HG03354 (cell line): Measurements from ENCODE around the gene MYMK.
A peak's percentile ranks its signal among the peaks of the same experiment; 100 is the strongest.

ENCODE experiments used
- ATAC-seq: cut with Tn5 transposase; IDR thresholded peaks from one replicate; pipeline ENCODE4 v1.9.1; 2021; ENCODE audit warnings: mild to moderate bottlenecking; ENCODE audit not compliant: unreplicated experiment, poor library complexity, severe bottlenecking

MYMK gene

DNA sequence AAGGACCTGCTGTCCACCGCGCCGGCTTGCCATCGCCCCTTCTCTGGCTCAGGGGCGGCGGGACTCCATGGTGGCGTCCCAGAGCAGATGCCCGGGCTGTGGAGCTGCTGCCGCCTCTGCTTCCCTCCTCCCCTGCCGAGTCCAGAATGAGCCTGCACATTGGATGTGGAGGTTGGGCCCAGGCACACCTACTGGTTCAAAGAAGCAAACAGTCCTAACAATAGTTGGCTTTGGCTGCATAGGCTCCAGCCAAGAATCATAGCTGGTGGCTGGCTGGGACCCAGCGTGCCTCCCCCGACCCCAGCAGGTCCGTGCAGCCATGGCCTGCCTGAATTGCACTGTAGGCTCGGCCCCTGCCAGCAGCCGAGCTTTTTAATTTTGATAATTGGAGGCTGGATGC lies 35.6 kb upstream of the MYMK start:
- ATAC-seq: no peak

GRCh38 chr9:133558191-133559126 lies 33.7 kb upstream of the MYMK start:
- peak; percentile 58 for ATAC-seq

GRCh38 chr9:133557581-133557980 lies 32.8 kb upstream of the MYMK start:
- ATAC-seq: no peak

- no peak for ATAC-seq
Measured at GRCh38 chr9:133556354-133556753, 31.6 kb upstream of the MYMK start.

DNA sequence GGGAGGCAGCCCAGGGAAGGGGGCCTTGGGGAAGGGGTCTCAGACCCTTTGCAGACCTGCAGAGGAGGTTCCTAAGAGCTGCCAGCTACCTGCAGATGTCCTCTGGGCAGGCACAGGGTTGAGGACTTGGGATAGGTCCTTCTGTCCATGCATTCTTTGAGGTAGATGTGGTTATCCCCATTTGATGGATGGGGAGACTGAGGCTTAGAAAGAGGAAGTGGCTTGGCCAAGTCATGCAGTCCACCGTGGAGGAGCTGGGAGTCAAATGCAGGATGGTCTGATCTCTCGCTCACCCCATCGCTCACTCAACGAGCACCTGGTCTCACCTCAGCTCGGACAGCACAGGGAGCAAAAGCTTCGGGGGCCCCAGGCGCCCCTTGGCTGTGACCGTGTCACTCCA lies 30.0 kb upstream of the MYMK start:
- no peak for ATAC-seq

- no peak for ATAC-seq
Measured at GRCh38 chr9:133553973-133554713, 29.4 kb upstream of the MYMK start.

DNA sequence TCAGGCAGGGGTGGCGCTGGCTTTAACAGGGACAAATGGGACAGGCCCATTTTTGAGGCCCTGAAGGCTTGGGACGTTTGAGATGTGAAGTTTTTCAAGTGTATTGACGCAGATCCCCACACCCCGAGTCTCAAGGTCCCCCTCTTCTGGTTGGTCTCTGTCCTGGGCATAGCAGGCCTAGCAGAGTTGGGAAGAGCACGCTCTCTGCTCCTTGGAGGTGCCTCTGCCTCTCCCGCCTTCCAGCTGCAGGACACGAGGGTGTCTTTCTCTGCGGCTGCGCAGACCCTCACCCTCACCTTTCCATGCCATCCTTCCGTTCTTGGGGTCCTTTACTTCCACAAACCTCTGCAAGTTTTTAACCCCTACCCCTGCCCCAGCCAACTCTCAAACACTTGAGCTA lies 28.4 kb upstream of the MYMK start:
- ATAC-seq: no peak

- ATAC-seq: no peak
Measured at GRCh38 chr9:133552236-133552635, 27.5 kb upstream of the MYMK start.

DNA sequence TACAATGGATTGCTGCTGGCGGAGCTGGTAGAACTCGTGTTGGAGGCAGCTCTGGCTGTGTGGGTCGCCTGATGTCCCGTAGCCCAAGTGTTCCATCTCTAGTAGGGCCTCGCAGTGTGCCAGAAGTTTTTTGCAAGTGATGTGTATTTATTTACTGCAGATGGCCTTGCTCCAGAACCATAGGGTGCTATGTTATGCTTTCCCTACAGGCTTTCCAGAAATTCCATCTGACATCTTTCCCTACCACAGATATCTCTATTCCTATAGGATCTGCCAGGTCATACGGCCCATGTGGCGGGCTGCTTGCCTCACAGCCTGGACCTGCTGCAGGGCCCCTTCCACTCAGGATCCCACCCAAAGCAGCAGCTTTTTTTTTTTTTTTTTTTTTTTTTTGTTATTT lies 26.7 kb upstream of the MYMK start:
- ATAC-seq: no peak

DNA sequence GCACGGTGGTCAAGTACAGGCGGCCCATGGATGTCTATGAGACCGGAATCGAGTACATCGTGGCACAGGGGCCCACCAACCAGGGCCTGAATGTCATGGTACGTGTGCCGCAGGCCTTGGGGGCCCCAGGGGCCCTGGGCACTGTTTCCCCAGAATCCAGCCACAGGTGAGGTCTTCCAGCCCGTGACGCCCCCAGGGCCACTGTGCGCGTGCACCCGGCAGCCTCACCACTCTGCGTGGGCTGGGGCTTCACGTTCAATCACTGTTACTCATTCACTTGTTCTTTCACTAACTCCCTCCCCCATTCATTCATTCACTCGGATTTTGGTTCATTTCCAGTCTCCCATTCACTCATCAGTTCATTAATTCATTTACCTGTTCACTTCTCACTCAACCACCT lies 22.4 kb upstream of the MYMK start:
- ATAC-seq: no peak

DNA sequence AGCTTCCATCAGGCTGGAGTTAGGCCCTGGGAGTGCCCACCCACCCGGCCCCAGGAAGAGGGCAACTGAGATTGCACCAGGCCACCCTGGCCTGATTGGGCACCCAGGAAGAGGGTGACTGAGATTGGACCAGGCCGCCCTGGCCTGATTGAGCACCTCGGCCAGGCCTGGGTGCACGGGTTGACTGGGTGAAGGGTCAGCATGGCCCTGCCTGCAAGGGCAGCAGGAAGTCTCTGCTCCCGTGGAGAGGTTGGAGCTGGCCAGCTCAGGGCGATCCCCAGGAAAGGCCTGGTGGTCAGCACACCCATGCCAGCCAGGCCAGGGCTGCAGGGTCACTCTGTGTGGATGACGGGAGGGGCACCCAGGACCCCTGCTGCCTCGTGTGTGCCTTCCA lies 21.5 kb upstream of the MYMK start:
- ATAC-seq: no peak

- no peak for ATAC-seq
Measured at GRCh38 chr9:133545494-133546286, 20.9 kb upstream of the MYMK start.

GRCh38 chr9:133543772-133544467 lies 19.2 kb upstream of the MYMK start:
- ATAC-seq: no peak

GRCh38 chr9:133542002-133542401 lies 17.2 kb upstream of the MYMK start:
- ATAC-seq: no peak

DNA sequence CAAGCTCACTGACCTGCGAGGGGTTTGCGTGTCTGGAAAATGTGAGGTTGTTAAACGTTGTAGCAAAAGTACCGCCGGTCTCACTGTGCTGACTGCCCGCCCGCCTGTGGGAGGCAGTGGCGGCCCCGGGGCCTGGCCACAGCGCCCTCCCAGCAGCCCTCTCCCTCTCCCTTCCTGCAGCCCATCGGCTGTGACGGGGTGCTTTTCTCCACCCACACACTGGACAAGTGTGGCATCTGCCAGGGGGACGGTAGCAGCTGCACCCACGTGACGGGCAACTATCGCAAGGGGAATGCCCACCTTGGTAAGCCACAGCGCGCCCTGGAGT lies 15.9 kb upstream of the MYMK start:
- no peak for ATAC-seq

GRCh38 chr9:133539991-133540697 lies 15.4 kb upstream of the MYMK start:
- no peak for ATAC-seq

GRCh38 chr9:133538851-133539833 lies 14.4 kb upstream of the MYMK start:
- ATAC-seq: no peak

GRCh38 chr9:133538176-133538575 lies 13.4 kb upstream of the MYMK start:
- no peak for ATAC-seq
